ENCODE data around the gene FARP2. TPM values are rescaled to one million over a fixed set of nuclear protein-coding genes. Genes with fewer than 3 reads are reported as not detected.

The FARP2 gene
- total and polyA plus RNA-seq, 10 donors, result 9.1 to 72.8 (median 53.4) TPM

DNA sequence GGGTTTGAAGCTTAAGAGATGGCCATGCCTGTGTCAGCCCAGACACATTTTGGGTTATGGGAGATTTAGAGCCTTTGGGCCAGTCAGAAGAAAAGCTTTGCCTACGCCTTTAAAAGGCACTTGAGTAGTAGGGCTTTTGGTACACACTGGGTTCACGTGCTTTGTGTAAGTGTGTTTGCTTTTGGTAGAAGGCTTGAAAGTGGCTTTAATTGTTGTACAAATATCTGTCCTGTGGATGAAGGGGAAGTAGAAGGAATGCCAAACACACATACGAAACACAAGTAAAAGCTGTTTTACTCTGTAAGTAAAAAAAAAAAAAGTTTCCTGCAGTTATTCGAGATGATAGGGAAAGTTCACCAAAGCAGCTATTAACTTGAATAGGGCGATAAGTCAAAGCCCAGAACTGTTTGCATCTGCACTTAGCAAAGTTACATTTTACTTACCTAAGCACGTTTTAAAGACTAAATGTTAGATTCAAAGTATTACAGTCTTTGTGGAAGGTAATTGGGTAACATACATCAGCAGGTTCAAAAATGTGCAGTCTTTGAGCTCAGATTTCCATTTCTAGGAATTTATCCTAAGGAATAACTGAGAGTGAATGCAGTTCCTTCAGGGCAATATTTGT, 76.9 kb downstream of the FARP2 start:
- 92 to 96% (median 94%) methylated on average over 6 of the region's 6 CpGs for WGBS, 5 donors
- H3K9me3 ChIP-seq, result no peaks in the 10 kb centered on the region
- H3K36me3 ChIP-seq, result peaks cover 0 to 99% (median 79%) of the 10 kb centered on the region in 6 donors
- no peak overlapping the region for H3K27ac ChIP-seq
- H3K27me3 ChIP-seq (replicated peaks in 1 of 7), result no peaks in the 10 kb centered on the region
- intact Hi-C loops (cut with DNase I; ENCODE audit: low total_unique reads), result no loop called here
- no peaks in the 10 kb centered on the region for H3K4me1 ChIP-seq
- DNase-seq, result no peak
- no peak overlapping the region for H3K4me3 ChIP-seq
- TF ChIP-seq POLR2A (IDR thresholded peaks at IDR 0.05) (no peak), POLR2AphosphoS5 (IDR thresholded peaks at IDR 0.05) (no peak)
- TF ChIP-seq, protein P1, sequence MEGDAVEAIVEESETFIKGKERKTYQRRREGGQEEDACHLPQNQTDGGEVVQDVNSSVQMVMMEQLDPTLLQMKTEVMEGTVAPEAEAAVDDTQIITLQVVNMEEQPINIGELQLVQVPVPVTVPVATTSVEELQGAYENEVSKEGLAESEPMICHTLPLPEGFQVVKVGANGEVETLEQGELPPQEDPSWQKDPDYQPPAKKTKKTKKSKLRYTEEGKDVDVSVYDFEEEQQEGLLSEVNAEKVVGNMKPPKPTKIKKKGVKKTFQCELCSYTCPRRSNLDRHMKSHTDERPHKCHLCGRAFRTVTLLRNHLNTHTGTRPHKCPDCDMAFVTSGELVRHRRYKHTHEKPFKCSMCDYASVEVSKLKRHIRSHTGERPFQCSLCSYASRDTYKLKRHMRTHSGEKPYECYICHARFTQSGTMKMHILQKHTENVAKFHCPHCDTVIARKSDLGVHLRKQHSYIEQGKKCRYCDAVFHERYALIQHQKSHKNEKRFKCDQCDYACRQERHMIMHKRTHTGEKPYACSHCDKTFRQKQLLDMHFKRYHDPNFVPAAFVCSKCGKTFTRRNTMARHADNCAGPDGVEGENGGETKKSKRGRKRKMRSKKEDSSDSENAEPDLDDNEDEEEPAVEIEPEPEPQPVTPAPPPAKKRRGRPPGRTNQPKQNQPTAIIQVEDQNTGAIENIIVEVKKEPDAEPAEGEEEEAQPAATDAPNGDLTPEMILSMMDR (IDR thresholded peaks at IDR 0.05 in 8 of 11, conservative IDR thresholded peaks at IDR 0.05 in 3 of 11), result no peak

GRCh38 chr2:241437179-241437578, 81.1 kb downstream of the FARP2 start:
- H3K27me3 ChIP-seq (replicated peaks in 1 of 7), result peaks cover 0 to 22% (median 0%) of the 10 kb centered on the region in 7 donors
- no peaks in the 10 kb centered on the region for H3K9me3 ChIP-seq
- intact Hi-C loops (cut with DNase I; ENCODE audit: low total_unique reads), result no loop called here
- WGBS, 5 donors, result 88 to 94% (median 94%) methylated on average over 2 of the region's 2 CpGs
- DNase-seq, result no peak
- H3K4me1 ChIP-seq, result no peaks in the 10 kb centered on the region
- TF ChIP-seq POLR2AphosphoS5 (IDR thresholded peaks at IDR 0.05), result no peak
- TF ChIP-seq POLR2A (IDR thresholded peaks at IDR 0.05), result no peak
- TF ChIP-seq, protein P1 (IDR thresholded peaks at IDR 0.05 in 8 of 11, conservative IDR thresholded peaks at IDR 0.05 in 3 of 11), result no peak
- peaks cover 3 to 100% (median 76%) of the 10 kb centered on the region in 6 donors for H3K36me3 ChIP-seq
- H3K27ac ChIP-seq, result no peak overlapping the region
- no peak overlapping the region for H3K4me3 ChIP-seq

- intact Hi-C loops (cut with DNase I; ENCODE audit: low total_unique reads), result no loop called here
These were observed 85.4 kb downstream of the FARP2 start for GRCh38 chr2:241441492-241441891.

More at GRCh38 chr2:241441492-241441891, 85.4 kb downstream of the FARP2 start:
- H3K9me3 ChIP-seq, result no peaks in the 10 kb centered on the region
- peaks cover 4 to 23% (median 15%) of the 10 kb centered on the region in 6 donors for H3K4me1 ChIP-seq
- H3K4me3 ChIP-seq, result no peak overlapping the region
- 81 to 93% (median 86%) methylated on average over 10 to 14 of the region's 14 CpGs for WGBS, 5 donors
- peaks cover 3 to 100% (median 56%) of the 10 kb centered on the region in 6 donors for H3K36me3 ChIP-seq
- H3K27me3 ChIP-seq (replicated peaks in 1 of 7), result peaks cover 0 to 44% (median 3%) of the 10 kb centered on the region in 7 donors
- H3K27ac ChIP-seq, result no peak overlapping the region
- TF ChIP-seq, protein P1 (IDR thresholded peaks at IDR 0.05 in 8 of 11, conservative IDR thresholded peaks at IDR 0.05 in 3 of 11), result no peak
- TF ChIP-seq POLR2A (IDR thresholded peaks at IDR 0.05) (no peak), POLR2AphosphoS5 (IDR thresholded peaks at IDR 0.05) (no peak)
- no peak for DNase-seq

Measured in spleen (tissue), 11 donors.